Measurements from ENCODE around the gene HTT. TPM values are rescaled to one million over a fixed set of nuclear protein-coding genes. Genes with fewer than 3 reads are reported as not detected.
A peak's percentile ranks its signal among the peaks of the same experiment; 100 is the strongest.

The HTT gene
- total and polyA plus RNA-seq, 10 of the 15 experiments (the other 5 are each of a cell fraction or from before 2014, with no cell fraction given): 3.3 to 113 (median 43.3) TPM

DNA sequence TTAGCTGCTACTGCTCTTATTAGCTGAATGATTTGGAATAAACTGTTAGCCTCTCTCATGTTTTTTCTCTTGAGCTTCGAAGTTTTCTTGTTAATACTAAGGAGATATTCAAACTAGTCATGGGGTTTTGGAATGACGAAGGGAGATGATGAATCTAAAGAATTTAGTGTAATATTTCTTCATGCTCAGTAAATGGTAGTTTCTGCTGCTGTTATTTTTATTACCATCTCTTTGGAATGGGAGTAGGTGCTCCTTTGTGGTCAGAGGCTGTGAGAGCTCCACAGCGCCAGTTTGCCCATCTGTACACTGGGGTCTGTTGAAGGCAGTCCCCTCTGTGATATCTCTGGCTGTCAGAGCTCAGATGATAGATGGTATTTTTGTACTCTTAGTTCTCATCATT lies 33.7 kb downstream of the HTT start:
- ChIA-PET RAD21 (ENCODE audit: unreplicated experiment) (interaction anchor here (1.2 to 2.2 kb wide), 4 partner anchors 33 to 62 kb away, joined by 3 to 5 read pairs (median 4); no protein-coding TSS in a partner anchor), POLR2A (no interaction called here), SMC1A (ENCODE audit: uncharacterized antibody, unreplicated experiment) (interaction anchor here (1.0 to 3.0 kb wide), 7 partner anchors 12 to 99 kb away, joined by 3 to 14 read pairs (median 5); no protein-coding TSS in a partner anchor), CTCF (interaction anchor here (0.7 to 2.7 kb wide), 9 partner anchors 11 to 178 kb away, joined by 3 to 14 read pairs (median 5); no protein-coding TSS in a partner anchor)
- WGBS (ENCODE audit: insufficient coverage, insufficient replicate concordance, low lambda C conversion rate, missing lambda C conversion rate): 87% methylated on average over 3 of the region's 3 CpGs
- peaks cover 28 to 50% of the 10 kb centered on the region in 2 experiments for H3K36me3 ChIP-seq (ENCODE audit: control insufficient read depth in 2 of 2, insufficient read depth in 2 of 2, low read length in 1 of 2)
- H3K4me2 ChIP-seq (ENCODE audit: control insufficient read depth, insufficient read depth): no peak overlapping the region
- H2AFZ ChIP-seq (ENCODE audit: control insufficient read depth, low read depth, low read length): no peak overlapping the region
- no peak overlapping the region for H3K4me3 ChIP-seq
- no peaks in the 10 kb centered on the region for H3K27me3 ChIP-seq (replicated peaks in 1 of 2; ENCODE audit: control insufficient read depth in 2 of 2, insufficient read depth in 2 of 2, low read length in 1 of 2)
- H3K9me3 ChIP-seq (replicated peaks; ENCODE audit: control insufficient read depth, insufficient read depth, low read length): no peaks in the 10 kb centered on the region
- no peaks in the 10 kb centered on the region; the same call in 1 of the 2 replicates for H4K20me1 ChIP-seq (ENCODE audit: control insufficient read depth, insufficient read depth)
- FAIRE-seq (no peak), DNase-seq (ENCODE audit: low read depth, low spot score) (no peak), ATAC-seq (no peak)
- no peak overlapping the region for H3K9ac ChIP-seq (ENCODE audit: control insufficient read depth, insufficient read depth, low read length)
- intact Hi-C loops (cut with micrococcal nuclease; ENCODE audit: unreplicated experiment): no loop called here
- TSS peak; percentile 26 for BruUV-seq (replicated peaks)
- H3K79me2 ChIP-seq (ENCODE audit: control insufficient read depth, insufficient read depth, low read length): peaks cover 3% of the 10 kb centered on the region; the same call in 1 of the 2 replicates
- H3K4me1 ChIP-seq (ENCODE audit: control insufficient read depth, insufficient read depth, low read length): peaks cover 5% of the 10 kb centered on the region
- in situ Hi-C loops (cut with MboI): loop anchor here (10.0 kb wide), 1 partner anchor 337 kb away; the partner anchor contains the start of gene HGFAC
- no peak overlapping the region for H3K27ac ChIP-seq (ENCODE audit: control insufficient read depth, insufficient read depth)
- TF ChIP-seq HCFC1 (IDR thresholded peaks at IDR 0.05; ENCODE audit: low read length): no peak
- TF ChIP-seq HDAC2 (IDR thresholded peaks at IDR 0.05): no peak
- TF ChIP-seq, protein P1, sequence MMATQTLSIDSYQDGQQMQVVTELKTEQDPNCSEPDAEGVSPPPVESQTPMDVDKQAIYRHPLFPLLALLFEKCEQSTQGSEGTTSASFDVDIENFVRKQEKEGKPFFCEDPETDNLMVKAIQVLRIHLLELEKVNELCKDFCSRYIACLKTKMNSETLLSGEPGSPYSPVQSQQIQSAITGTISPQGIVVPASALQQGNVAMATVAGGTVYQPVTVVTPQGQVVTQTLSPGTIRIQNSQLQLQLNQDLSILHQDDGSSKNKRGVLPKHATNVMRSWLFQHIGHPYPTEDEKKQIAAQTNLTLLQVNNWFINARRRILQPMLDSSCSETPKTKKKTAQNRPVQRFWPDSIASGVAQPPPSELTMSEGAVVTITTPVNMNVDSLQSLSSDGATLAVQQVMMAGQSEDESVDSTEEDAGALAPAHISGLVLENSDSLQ (IDR thresholded peaks at IDR 0.05): no peak
- TF ChIP-seq, protein P2, sequence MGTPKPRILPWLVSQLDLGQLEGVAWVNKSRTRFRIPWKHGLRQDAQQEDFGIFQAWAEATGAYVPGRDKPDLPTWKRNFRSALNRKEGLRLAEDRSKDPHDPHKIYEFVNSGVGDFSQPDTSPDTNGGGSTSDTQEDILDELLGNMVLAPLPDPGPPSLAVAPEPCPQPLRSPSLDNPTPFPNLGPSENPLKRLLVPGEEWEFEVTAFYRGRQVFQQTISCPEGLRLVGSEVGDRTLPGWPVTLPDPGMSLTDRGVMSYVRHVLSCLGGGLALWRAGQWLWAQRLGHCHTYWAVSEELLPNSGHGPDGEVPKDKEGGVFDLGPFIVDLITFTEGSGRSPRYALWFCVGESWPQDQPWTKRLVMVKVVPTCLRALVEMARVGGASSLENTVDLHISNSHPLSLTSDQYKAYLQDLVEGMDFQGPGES (IDR thresholded peaks at IDR 0.05): no peak
- no peak for TF ChIP-seq PML (IDR thresholded peaks at IDR 0.05; ENCODE audit: low read length)
- TF ChIP-seq, protein P3, sequence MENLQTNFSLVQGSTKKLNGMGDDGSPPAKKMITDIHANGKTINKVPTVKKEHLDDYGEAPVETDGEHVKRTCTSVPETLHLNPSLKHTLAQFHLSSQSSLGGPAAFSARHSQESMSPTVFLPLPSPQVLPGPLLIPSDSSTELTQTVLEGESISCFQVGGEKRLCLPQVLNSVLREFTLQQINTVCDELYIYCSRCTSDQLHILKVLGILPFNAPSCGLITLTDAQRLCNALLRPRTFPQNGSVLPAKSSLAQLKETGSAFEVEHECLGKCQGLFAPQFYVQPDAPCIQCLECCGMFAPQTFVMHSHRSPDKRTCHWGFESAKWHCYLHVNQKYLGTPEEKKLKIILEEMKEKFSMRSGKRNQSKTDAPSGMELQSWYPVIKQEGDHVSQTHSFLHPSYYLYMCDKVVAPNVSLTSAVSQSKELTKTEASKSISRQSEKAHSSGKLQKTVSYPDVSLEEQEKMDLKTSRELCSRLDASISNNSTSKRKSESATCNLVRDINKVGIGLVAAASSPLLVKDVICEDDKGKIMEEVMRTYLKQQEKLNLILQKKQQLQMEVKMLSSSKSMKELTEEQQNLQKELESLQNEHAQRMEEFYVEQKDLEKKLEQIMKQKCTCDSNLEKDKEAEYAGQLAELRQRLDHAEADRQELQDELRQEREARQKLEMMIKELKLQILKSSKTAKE (IDR thresholded peaks at IDR 0.05; ENCODE audit: low read depth, poor library complexity, severe bottlenecking): no peak
- TF ChIP-seq, protein P4, sequence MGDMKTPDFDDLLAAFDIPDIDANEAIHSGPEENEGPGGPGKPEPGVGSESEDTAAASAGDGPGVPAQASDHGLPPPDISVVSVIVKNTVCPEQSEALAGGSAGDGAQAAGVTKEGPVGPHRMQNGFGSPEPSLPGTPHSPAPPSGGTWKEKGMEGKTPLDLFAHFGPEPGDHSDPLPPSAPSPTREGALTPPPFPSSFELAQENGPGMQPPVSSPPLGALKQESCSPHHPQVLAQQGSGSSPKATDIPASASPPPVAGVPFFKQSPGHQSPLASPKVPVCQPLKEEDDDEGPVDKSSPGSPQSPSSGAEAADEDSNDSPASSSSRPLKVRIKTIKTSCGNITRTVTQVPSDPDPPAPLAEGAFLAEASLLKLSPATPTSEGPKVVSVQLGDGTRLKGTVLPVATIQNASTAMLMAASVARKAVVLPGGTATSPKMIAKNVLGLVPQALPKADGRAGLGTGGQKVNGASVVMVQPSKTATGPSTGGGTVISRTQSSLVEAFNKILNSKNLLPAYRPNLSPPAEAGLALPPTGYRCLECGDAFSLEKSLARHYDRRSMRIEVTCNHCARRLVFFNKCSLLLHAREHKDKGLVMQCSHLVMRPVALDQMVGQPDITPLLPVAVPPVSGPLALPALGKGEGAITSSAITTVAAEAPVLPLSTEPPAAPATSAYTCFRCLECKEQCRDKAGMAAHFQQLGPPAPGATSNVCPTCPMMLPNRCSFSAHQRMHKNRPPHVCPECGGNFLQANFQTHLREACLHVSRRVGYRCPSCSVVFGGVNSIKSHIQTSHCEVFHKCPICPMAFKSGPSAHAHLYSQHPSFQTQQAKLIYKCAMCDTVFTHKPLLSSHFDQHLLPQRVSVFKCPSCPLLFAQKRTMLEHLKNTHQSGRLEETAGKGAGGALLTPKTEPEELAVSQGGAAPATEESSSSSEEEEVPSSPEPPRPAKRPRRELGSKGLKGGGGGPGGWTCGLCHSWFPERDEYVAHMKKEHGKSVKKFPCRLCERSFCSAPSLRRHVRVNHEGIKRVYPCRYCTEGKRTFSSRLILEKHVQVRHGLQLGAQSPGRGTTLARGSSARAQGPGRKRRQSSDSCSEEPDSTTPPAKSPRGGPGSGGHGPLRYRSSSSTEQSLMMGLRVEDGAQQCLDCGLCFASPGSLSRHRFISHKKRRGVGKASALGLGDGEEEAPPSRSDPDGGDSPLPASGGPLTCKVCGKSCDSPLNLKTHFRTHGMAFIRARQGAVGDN (IDR thresholded peaks at IDR 0.05): no peak
- no peak for TF ChIP-seq POLR2AphosphoS5 (IDR thresholded peaks at IDR 0.05; ENCODE audit: low read length)
- TF ChIP-seq KAT2A (conservative IDR thresholded peaks at IDR 0.05; ENCODE audit: control insufficient read depth, low read depth, low read length): no peak
- TF ChIP-seq, protein P5, sequence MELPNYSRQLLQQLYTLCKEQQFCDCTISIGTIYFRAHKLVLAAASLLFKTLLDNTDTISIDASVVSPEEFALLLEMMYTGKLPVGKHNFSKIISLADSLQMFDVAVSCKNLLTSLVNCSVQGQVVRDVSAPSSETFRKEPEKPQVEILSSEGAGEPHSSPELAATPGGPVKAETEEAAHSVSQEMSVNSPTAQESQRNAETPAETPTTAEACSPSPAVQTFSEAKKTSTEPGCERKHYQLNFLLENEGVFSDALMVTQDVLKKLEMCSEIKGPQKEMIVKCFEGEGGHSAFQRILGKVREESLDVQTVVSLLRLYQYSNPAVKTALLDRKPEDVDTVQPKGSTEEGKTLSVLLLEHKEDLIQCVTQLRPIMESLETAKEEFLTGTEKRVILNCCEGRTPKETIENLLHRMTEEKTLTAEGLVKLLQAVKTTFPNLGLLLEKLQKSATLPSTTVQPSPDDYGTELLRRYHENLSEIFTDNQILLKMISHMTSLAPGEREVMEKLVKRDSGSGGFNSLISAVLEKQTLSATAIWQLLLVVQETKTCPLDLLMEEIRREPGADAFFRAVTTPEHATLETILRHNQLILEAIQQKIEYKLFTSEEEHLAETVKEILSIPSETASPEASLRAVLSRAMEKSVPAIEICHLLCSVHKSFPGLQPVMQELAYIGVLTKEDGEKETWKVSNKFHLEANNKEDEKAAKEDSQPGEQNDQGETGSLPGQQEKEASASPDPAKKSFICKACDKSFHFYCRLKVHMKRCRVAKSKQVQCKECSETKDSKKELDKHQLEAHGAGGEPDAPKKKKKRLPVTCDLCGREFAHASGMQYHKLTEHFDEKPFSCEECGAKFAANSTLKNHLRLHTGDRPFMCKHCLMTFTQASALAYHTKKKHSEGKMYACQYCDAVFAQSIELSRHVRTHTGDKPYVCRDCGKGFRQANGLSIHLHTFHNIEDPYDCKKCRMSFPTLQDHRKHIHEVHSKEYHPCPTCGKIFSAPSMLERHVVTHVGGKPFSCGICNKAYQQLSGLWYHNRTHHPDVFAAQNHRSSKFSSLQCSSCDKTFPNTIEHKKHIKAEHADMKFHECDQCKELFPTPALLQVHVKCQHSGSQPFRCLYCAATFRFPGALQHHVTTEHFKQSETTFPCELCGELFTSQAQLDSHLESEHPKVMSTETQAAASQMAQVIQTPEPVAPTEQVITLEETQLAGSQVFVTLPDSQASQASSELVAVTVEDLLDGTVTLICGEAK (IDR thresholded peaks at IDR 0.05; ENCODE audit: borderline replicate concordance): no peak
- no peak for TF ChIP-seq FOS (IDR thresholded peaks at IDR 0.05; ENCODE audit: borderline replicate concordance, extremely low read depth, insufficient read length)

All from GM12878 (cell line).